HCT116 (cell line): ENCODE results near the gene CTNNAL1. TPM values are rescaled to one million over a fixed set of nuclear protein-coding genes. Genes with fewer than 3 reads are reported as not detected.

ENCODE experiments used
- ATAC-seq: fragments of 200-7000 bp; cut with Tn5 transposase; 2 replicates; pipeline ENCODE4 v1.9.1; 2020; ENCODE audit warnings: mild to moderate bottlenecking, moderate library complexity
- BruUV-seq: library from RNA; stranded (reverse); fragments of 400-500 nt; replicated peaks from 2 replicates; lab custom pipeline; 2021; lab: Mats Ljungman, UMichigan
- CTCF ChIA-PET: fragments of 300-600 bp; sonication (Branson Sonifier 250); formaldehyde crosslinking; loops from one replicate; lab custom pipeline; 2021; ENCODE audit warnings: antibody characterized with exemption; lab: Charles Lee
- POLR2A ChIA-PET: fragments of 300-600, 350-600 bp; sonication (Branson Sonifier 250); formaldehyde crosslinking; loops from one replicate; lab custom pipeline; 2021; ENCODE audit warnings: antibody characterized with exemption; lab: Charles Lee
- RAD21 ChIA-PET, 2 experiments: fragments of 300-600 bp; sonication (Branson Sonifier 250); formaldehyde crosslinking; loops; one replicate each; lab custom pipeline; 2023; ENCODE audit warnings: low total read pairs in 2 of 2; ENCODE audit not compliant: uncharacterized antibody in 2 of 2, unreplicated experiment in 2 of 2, low non-redundant PET in 1 of 2; lab: Charles Lee
- DNase-seq: peaks from one replicate; pipeline ENCODE4 v3.0.0-alpha.2; 2010; ENCODE audit warnings: low read depth, low spot score
- H2AFZ ChIP-seq: fragments of 200-600 bp; shearing (Covaris generic), sonication (generic); 2 replicates; pipeline ENCODE4 v1.6.1; 2017; ENCODE audit warnings: low read depth, mixed run types, mixed read lengths, antibody characterized with exemption, low read length; ENCODE audit not compliant: poor library complexity, severe bottlenecking
- H3K27ac ChIP-seq: 2 replicates; pipeline ENCODE4 v1.5.1; 2012; ENCODE audit warnings: low read depth, low read length
- H3K27me3 ChIP-seq: fragments of 200-600 bp; sonication (generic); 2 replicates; pipeline ENCODE4 v1.6.1; 2016; ENCODE audit warnings: mixed run types, low read length, mixed read lengths; ENCODE audit not compliant: insufficient read depth
- H3K36me3 ChIP-seq, 2 experiments: fragments of 200-500 bp in 1 of 2; fragments of 200-600 bp in 1 of 2; sonication (Bioruptor generic) in 1 of 2; sonication (generic) in 1 of 2; 2 replicates each; pipeline versions ENCODE4 v1.5.1 to v1.6.1; 2014 to 2016; ENCODE audit warnings: low read length in 2 of 2, inconsistent platforms in 1 of 2, mixed read lengths in 1 of 2, mixed run types in 1 of 2; ENCODE audit not compliant: insufficient read depth in 2 of 2, control insufficient read depth in 1 of 2
- H3K4me1 ChIP-seq, 2 experiments: fragments of 200-600 bp in 1 of 2; sonication (generic) in 1 of 2; 2 replicates each; pipeline versions ENCODE4 v1.5.1 to v1.6.1; 2012 to 2017; ENCODE audit warnings: low read length in 2 of 2, inconsistent platforms in 1 of 2, mild to moderate bottlenecking in 1 of 2, mixed read lengths in 1 of 2, mixed run types in 1 of 2, moderate library complexity in 1 of 2; ENCODE audit not compliant: insufficient read depth in 2 of 2, control insufficient read depth in 1 of 2
- H3K4me2 ChIP-seq: fragments of 200-600 bp; sonication (generic); 2 replicates; pipeline ENCODE4 v1.6.1; 2017; ENCODE audit warnings: mixed run types, low read length, mixed read lengths
- H3K4me3 ChIP-seq, 2 experiments: fragments of 200-600 bp in 1 of 2; sonication (generic) in 1 of 2; replicated peaks in 1 of 2; 2 replicates each; pipeline ENCODE4 v1.5.1; 2011 to 2016; ENCODE audit warnings: low read length in 2 of 2, control low read depth in 1 of 2, low read depth in 1 of 2, mild to moderate bottlenecking in 1 of 2, mixed read lengths in 1 of 2, mixed run types in 1 of 2
- H3K79me2 ChIP-seq: fragments of 200-600 bp; sonication (generic); 2 replicates; pipeline ENCODE4 v1.6.1; 2017; ENCODE audit warnings: mild to moderate bottlenecking, mixed run types, low read length, moderate library complexity, mixed read lengths; ENCODE audit not compliant: insufficient read depth
- H3K9ac ChIP-seq: fragments of 200-600 bp; sonication (generic); 2 replicates; pipeline ENCODE4 v1.6.1; 2016; ENCODE audit warnings: low read length, mixed read lengths
- H3K9me2 ChIP-seq: fragments of 200-600 bp; sonication (generic), shearing (Covaris generic); 2 replicates; pipeline ENCODE4 v1.6.1; 2017; ENCODE audit warnings: mixed run types, mild to moderate bottlenecking, moderate library complexity; ENCODE audit not compliant: insufficient read depth
- H3K9me3 ChIP-seq, 2 experiments: fragments of 200-500 bp in 1 of 2; fragments of 200-600 bp in 1 of 2; sonication (Bioruptor generic) in 1 of 2; sonication (generic) in 1 of 2; 2 replicates each; pipeline ENCODE4 v1.6.1; 2014 to 2017; ENCODE audit warnings: low read length in 2 of 2, mixed read lengths in 2 of 2, inconsistent platforms in 1 of 2, low read depth in 1 of 2, mild to moderate bottlenecking in 1 of 2, mixed run types in 1 of 2, moderate library complexity in 1 of 2; ENCODE audit not compliant: control insufficient read depth in 1 of 2, insufficient read depth in 1 of 2
- H4K20me1 ChIP-seq: fragments of 200-600 bp; sonication (generic), shearing (Covaris generic); 2 replicates; pipeline ENCODE4 v1.6.1; 2017; ENCODE audit warnings: mixed run types, mild to moderate bottlenecking, moderate library complexity; ENCODE audit not compliant: insufficient read depth
- CBX3 ChIP-seq: IDR thresholded peaks from 2 replicates; pipeline ENCODE4 v1.6.1; 2012; ENCODE audit warnings: low read depth
- EGR1 ChIP-seq: IDR thresholded peaks from 2 replicates; pipeline ENCODE4 v1.6.1; 2012; ENCODE audit warnings: low read depth
- EZH2 ChIP-seq: fragments of 200-600 bp; sonication (generic); IDR thresholded peaks from 2 replicates; pipeline ENCODE4 v1.6.1; 2017; ENCODE audit warnings: antibody characterized with exemption, mixed run types
- POLR2AphosphoS5 ChIP-seq: IDR thresholded peaks from 2 replicates; pipeline ENCODE4 v1.6.1; 2011; ENCODE audit warnings: mild to moderate bottlenecking, low read depth, low read length, moderate library complexity
- intact Hi-C: fragments of 100-400 bp; cut with micrococcal nuclease; formaldehyde crosslinking; loops from 2 replicates; pipeline ENCODE4 v1.10.0; 2022
- total RNA-seq: library from RNA; stranded (reverse); gene quantifications from one replicate; pipeline ENCODE4 v1.2.1, GENCODE V29; 2021; ENCODE audit not compliant: unreplicated experiment
- TF ChIP-seq, protein P1 (sequence below): IDR thresholded peaks from 2 replicates; pipeline ENCODE4 v1.6.1; 2011; ENCODE audit warnings: mild to moderate bottlenecking, low read length, moderate library complexity; ENCODE audit not compliant: insufficient replicate concordance; ENCODE audit errors: extremely low read depth

Gene CTNNAL1
- total RNA-seq, 1 experiment from 2014 or later, result 87.2 TPM

DNA sequence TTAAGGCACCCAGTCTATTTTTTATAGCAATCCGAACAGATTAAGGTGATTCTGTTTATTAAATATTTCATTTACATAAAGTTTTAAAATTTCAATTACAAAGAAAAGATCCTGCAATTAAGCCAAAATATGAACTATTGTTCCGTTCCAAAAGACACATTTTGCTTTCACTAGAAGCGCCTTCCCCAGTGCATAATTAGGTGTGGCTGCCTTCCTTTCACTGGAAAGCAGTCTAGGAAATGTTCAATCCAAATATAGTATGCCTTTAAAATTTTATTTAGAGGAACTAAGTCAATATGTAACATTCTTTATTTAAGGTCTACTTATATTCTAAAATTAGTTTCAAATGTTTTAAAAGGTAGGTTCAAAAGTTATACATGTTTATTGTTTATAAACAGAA lies 7.6 kb downstream of the CTNNAL1 start (continued):
- no peak for TF ChIP-seq EZH2
- no peak for TF ChIP-seq POLR2AphosphoS5
- no peak for TF ChIP-seq EGR1

DNA sequence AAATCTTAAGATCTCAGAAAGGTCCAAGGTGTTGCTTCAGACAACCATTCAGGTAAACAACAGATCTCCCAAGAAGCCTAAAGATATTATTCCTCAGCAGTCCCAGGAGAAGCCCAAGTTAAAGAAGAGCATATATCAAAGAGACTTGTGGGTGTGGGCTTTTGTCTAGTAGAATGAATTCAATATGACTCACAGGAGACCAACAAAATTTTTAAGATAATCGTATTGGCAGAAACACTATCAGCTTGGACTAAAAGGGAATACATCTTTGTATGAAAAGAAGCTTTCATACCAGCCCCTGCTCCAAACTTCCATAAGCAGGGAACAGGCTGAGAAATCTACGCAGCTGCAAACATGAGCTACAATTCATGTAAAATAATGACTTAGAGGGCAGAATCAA lies 10.2 kb downstream of the CTNNAL1 start:
- no peak overlapping the region for H3K27ac ChIP-seq
- no peaks in the 10 kb centered on the region for H3K9me2 ChIP-seq
- intact Hi-C loops, result no loop called here
- peaks cover 25 to 41% of the 10 kb centered on the region in 2 experiments for H3K4me1 ChIP-seq
- peaks cover 5 to 16% of the 10 kb centered on the region in 2 experiments; a peak in 1 of 4 replicates for H3K9me3 ChIP-seq
- H3K4me2 ChIP-seq, result no peak overlapping the region
- H3K4me3 ChIP-seq, result no peak overlapping the region
- peaks cover 0 to 28% of the 10 kb centered on the region in 2 experiments; a peak in 1 of 4 replicates for H3K36me3 ChIP-seq
- H3K27me3 ChIP-seq, result no peaks in the 10 kb centered on the region
- TF ChIP-seq CBX3, result peak; percentile 61; the same call in 1 of the 2 replicates
- TF ChIP-seq, protein P1, sequence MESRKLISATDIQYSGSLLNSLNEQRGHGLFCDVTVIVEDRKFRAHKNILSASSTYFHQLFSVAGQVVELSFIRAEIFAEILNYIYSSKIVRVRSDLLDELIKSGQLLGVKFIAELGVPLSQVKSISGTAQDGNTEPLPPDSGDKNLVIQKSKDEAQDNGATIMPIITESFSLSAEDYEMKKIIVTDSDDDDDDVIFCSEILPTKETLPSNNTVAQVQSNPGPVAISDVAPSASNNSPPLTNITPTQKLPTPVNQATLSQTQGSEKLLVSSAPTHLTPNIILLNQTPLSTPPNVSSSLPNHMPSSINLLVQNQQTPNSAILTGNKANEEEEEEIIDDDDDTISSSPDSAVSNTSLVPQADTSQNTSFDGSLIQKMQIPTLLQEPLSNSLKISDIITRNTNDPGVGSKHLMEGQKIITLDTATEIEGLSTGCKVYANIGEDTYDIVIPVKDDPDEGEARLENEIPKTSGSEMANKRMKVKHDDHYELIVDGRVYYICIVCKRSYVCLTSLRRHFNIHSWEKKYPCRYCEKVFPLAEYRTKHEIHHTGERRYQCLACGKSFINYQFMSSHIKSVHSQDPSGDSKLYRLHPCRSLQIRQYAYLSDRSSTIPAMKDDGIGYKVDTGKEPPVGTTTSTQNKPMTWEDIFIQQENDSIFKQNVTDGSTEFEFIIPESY, result no peak
- TF ChIP-seq, all 23 proteins: peak for 1
- DNase-seq (no peak), ATAC-seq (no peak)
- no peaks in the 10 kb centered on the region for H4K20me1 ChIP-seq
- no TSS peak for BruUV-seq
- ChIA-PET CTCF (no interaction called here), RAD21 (no interaction called here), POLR2A (no interaction called here)
- H2AFZ ChIP-seq, result no peak overlapping the region
- H3K9ac ChIP-seq, result no peak overlapping the region
- H3K79me2 ChIP-seq, result peaks cover 90% of the 10 kb centered on the region
